BE2C (cell line): ENCODE measurements around the gene SLC39A11.

Experiments used
- DNase-seq: peaks from one replicate; pipeline ENCODE4 v3.0.0-alpha.2; 2020
- H3K27me3 ChIP-seq: fragments of 250-450 bp; sonication (Bioruptor Pico); 2 replicates; pipeline ENCODE4 v1.5.1; 2020; ENCODE audit warnings: mild to moderate bottlenecking
- H3K36me3 ChIP-seq: fragments of 250-450 bp; sonication (Bioruptor Pico); 2 replicates; pipeline ENCODE4 v1.5.1; 2020; ENCODE audit warnings: mild to moderate bottlenecking
- H3K4me1 ChIP-seq: fragments of 250-450 bp; sonication (Bioruptor Pico); 2 replicates; pipeline ENCODE4 v1.5.1; 2020
- H3K4me3 ChIP-seq: 2 replicates; pipeline ENCODE4 v1.5.1; 2011; ENCODE audit warnings: low read depth, low read length
- H3K9me3 ChIP-seq: fragments of 250-450 bp; sonication (Bioruptor Pico); 2 replicates; pipeline ENCODE4 v1.5.1; 2020
- CTCF ChIP-seq: IDR thresholded peaks from 2 replicates; pipeline ENCODE4 v1.5.1; 2012; ENCODE audit warnings: mild to moderate bottlenecking, low read depth, low read length

Gene SLC39A11

DNA sequence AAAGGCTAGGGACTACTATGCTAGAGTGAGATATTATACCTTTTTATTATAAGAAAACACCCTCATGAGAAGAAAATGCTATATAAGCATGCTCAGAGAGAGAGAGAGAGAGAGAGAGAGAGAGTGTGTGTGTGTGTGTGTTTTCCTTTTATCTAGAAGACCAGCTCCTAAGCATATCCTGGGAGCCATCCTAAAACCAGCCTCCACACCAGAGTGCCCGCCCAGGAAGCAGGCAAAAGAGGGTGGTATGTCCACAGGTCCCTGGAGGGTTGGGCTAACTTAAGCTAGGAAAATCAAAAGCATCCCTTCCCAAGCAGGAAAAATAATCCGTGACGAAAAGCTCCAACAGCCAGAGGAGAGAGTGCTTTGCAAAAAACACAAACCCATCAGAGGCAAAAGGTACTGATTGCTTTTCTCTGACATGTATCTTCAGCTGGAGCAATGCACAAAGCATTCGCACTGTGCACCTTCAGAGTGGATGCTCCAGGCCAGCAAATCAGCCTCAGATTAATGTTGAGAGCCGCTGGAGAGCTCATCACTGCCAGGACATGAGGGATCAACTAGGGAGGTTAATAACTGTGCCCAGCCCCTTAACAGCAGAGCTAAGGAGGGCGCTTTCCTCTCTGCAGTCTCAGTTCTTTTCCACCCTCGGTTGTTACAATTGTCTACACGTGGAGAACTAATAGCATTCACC lies 125.1 kb downstream of the SLC39A11 start:
- Histone ChIP-seq H3K4me3 (no peak overlapping the region), H3K4me1 (no peaks in the 10 kb centered on the region), H3K27me3 (no peaks in the 10 kb centered on the region), H3K9me3 (no peaks in the 10 kb centered on the region), H3K36me3 (no peaks in the 10 kb centered on the region)
- DNase-seq = no peak
- no peak for TF ChIP-seq CTCF

DNA sequence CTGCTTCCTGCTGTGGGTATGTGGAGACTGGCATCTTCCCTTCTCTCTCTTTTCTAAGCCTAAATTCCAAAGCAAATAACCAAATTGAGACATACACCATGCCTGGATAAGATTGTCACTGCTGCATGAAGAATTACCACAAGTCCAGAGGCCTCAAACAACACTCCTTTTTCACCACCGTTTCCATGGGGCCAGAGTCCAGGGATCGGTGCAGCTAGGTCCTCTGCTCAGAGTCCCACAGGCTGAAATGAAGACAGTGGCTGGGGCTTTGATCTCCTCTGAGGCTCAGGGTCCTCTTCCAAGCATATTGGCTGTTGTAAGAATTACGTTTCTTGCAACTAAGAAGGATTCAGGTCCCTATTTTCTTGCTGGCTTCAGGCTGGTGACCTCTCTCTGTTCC lies 130.4 kb downstream of the SLC39A11 start:
- H3K9me3 ChIP-seq = no peaks in the 10 kb centered on the region
- H3K27me3 ChIP-seq = no peaks in the 10 kb centered on the region
- H3K4me1 ChIP-seq = no peaks in the 10 kb centered on the region
- H3K36me3 ChIP-seq = 0 out of 2 replicates have a peak, but pooled peaks cover 4% of the 10 kb centered on the region
- TF ChIP-seq CTCF = no peak
- no peak for DNase-seq
- no peak overlapping the region for H3K4me3 ChIP-seq

GRCh38 chr17:72955391-72956140 lies 136.9 kb downstream of the SLC39A11 start:
- Histone ChIP-seq H3K4me3 (no peak overlapping the region), H3K4me1 (no peaks in the 10 kb centered on the region), H3K36me3 (no peaks in the 10 kb centered on the region), H3K27me3 (no peaks in the 10 kb centered on the region), H3K9me3 (no peaks in the 10 kb centered on the region)
- no peak for TF ChIP-seq CTCF
- DNase-seq = no peak

DNA sequence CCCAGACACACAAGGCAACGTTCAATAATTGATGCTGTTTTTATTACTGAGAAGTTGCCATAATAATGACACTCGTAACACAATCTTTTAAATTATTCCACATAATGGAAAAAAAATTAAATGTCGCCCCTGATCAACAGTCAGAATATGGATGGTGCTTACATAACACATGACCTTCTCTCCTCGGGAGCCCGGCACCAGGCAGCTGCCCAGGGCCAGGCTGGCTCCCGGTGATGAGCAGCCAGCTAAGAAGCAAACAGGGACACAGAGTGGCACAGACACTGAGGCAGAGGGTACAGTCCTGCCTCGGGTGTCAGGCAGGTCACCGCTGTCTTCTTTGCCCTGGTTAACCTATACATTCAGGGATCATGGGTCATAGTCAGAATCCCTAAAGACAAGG lies 137.9 kb downstream of the SLC39A11 start:
- Histone ChIP-seq H3K9me3 (no peaks in the 10 kb centered on the region), H3K4me3 (no peak overlapping the region), H3K4me1 (no peaks in the 10 kb centered on the region), H3K36me3 (no peaks in the 10 kb centered on the region), H3K27me3 (no peaks in the 10 kb centered on the region)
- no peak for TF ChIP-seq CTCF
- DNase-seq = no peak

- Histone ChIP-seq H3K36me3 (no peaks in the 10 kb centered on the region), H3K4me1 (no peaks in the 10 kb centered on the region), H3K4me3 (no peak overlapping the region), H3K27me3 (no peaks in the 10 kb centered on the region), H3K9me3 (no peaks in the 10 kb centered on the region)
- DNase-seq = no peak
- TF ChIP-seq CTCF = no peak
These were observed 138.9 kb downstream of the SLC39A11 start for GRCh38 chr17:72953621-72954020.

DNA sequence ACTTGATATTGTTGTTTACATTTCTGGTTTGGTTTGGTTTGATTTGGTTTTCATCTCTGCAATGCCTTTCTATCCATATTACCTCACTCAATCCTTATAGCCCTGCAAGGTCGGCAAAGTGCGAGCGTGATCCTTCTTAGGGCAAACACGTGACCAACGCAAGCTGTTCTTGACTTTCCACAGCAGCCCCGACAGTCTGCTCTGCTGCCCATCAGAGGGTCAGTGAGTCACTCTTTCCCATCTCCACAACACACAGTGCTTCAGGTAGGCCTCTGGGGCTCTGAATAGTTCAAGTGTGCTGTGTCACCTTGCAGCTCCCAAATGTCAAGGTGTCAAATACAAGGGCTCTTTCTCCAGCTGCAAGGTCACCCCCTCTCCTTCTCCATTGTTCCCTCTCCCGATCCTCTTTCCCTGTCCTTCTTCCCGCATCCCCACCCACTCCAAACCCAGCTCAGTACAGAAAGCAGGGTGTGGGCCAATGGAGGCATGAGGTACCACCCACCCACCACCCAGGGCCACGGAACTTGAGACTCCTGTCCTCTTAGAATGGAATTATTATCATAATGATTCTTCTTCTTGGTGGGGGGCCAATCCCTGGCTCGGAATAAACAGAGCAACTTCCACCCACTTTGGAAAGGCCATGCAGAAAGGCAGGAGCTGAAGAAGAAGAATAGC lies 139.7 kb downstream of the SLC39A11 start:
- H3K4me1 ChIP-seq = no peaks in the 10 kb centered on the region
- no peak overlapping the region for H3K4me3 ChIP-seq
- no peaks in the 10 kb centered on the region for H3K36me3 ChIP-seq
- no peaks in the 10 kb centered on the region for H3K9me3 ChIP-seq
- no peak for TF ChIP-seq CTCF
- H3K27me3 ChIP-seq = no peaks in the 10 kb centered on the region
- no peak for DNase-seq
